ENCODE measurements around the gene SCPEP1. TPM values are rescaled to one million over a fixed set of nuclear protein-coding genes. Genes with fewer than 3 reads are reported as not detected.
"Not testable (repeated sequence)": the region's sequence is repeated elsewhere in the genome, so short reads cannot be mapped to it uniquely, and the experiment has no call there.

The SCPEP1 gene
- total RNA-seq, 3 donors from 2014 or later (not counting 1 experiment from before 2014, with no cell fraction given): 28.7 to 37.2 (median 35.3) TPM

- H3K27me3 Mint-ChIP-seq (ENCODE audit: low read depth in 2 of 2): no peaks in the 10 kb centered on the region
- peak overlapping the region; percentile 46 to 50 for H3K27ac Mint-ChIP-seq
- no peaks in the 10 kb centered on the region for H3K9me3 ChIP-seq (ENCODE audit: control insufficient read depth, insufficient read depth, low read length)
- H3K27ac ChIP-seq (ENCODE audit: low read length): no peak overlapping the region
- H3K4me1 ChIP-seq (ENCODE audit: control insufficient read depth, insufficient read depth, low read length): no peaks in the 10 kb centered on the region
- TF ChIP-seq CTCF (IDR thresholded peaks at IDR 0.05): no peak
- H3K9me3 Mint-ChIP-seq: no peaks in the 10 kb centered on the region
- DNase-seq: peak in 1 of 2 donors; percentile 22
- H3K4me3 Mint-ChIP-seq: peak overlapping the region; percentile 14
- intact Hi-C loops (cut with micrococcal nuclease): no loop called here
- peaks cover 18% of the 10 kb centered on the region for H3K36me3 Mint-ChIP-seq
- WGBS (ENCODE audit: insufficient coverage): 71% methylated on average over 1 of the region's 4 CpGs
- no peaks in the 10 kb centered on the region for H3K27me3 ChIP-seq (ENCODE audit: control insufficient read depth, insufficient read depth, low read length)
- peak; percentile 73 to 96 (median 90) for ATAC-seq
- peaks cover 27% of the 10 kb centered on the region for H3K36me3 ChIP-seq (ENCODE audit: control insufficient read depth, insufficient read depth, low read length)
- peaks cover 13% of the 10 kb centered on the region in 2 donors for H3K4me1 Mint-ChIP-seq
- H3K4me3 ChIP-seq (ENCODE audit: low read length): no peak overlapping the region
Measured at GRCh38 chr17:56934280-56934679, 43.7 kb upstream of the SCPEP1 start.

DNA sequence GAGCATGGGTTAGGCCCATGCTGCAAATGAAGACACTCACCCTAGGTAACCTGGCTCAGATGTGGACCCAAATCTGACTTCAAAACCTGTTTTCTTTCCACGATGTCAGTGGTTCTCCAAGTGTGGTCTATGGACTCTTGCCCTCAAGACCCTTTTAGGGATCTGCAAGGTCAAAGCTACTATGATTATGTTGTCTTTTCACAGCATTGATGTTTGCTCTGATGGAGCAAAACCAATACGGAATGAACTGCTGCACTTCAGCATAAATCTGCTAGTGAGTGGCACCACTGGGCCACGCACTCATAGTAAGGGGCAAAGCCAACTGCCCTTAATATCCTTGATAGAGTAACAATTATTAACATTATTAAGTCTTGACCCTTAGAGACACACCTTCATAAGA lies 42.5 kb upstream of the SCPEP1 start:
- Mint-ChIP-seq H3K27ac (no peak overlapping the region), H3K9me3 (no peaks in the 10 kb centered on the region), H3K36me3 (peaks cover 18% of the 10 kb centered on the region), H3K4me3 (no peak overlapping the region), H3K27me3 (ENCODE audit: low read depth in 2 of 2) (no peaks in the 10 kb centered on the region), H3K4me1 (peaks cover 13% of the 10 kb centered on the region in 2 donors)
- intact Hi-C loops (cut with micrococcal nuclease): no loop called here
- Histone ChIP-seq H3K27me3 (ENCODE audit: control insufficient read depth, insufficient read depth, low read length) (no peaks in the 10 kb centered on the region), H3K36me3 (ENCODE audit: control insufficient read depth, insufficient read depth, low read length) (peaks cover 28% of the 10 kb centered on the region), H3K9me3 (ENCODE audit: control insufficient read depth, insufficient read depth, low read length) (no peaks in the 10 kb centered on the region), H3K4me1 (ENCODE audit: control insufficient read depth, insufficient read depth, low read length) (no peaks in the 10 kb centered on the region), H3K27ac (ENCODE audit: low read length) (no peak overlapping the region), H3K4me3 (ENCODE audit: low read length) (no peak overlapping the region)
- DNase-seq (no peak), ATAC-seq (no peak)
- 96% methylated on average over 3 of the region's 3 CpGs for WGBS (ENCODE audit: insufficient coverage)
- no peak for TF ChIP-seq CTCF (IDR thresholded peaks at IDR 0.05)

- Histone ChIP-seq H3K27me3 (ENCODE audit: control insufficient read depth, insufficient read depth, low read length) (no peaks in the 10 kb centered on the region), H3K27ac (ENCODE audit: low read length) (no peak overlapping the region), H3K4me1 (ENCODE audit: control insufficient read depth, insufficient read depth, low read length) (no peaks in the 10 kb centered on the region), H3K36me3 (ENCODE audit: control insufficient read depth, insufficient read depth, low read length) (peaks cover 33% of the 10 kb centered on the region), H3K9me3 (ENCODE audit: control insufficient read depth, insufficient read depth, low read length) (no peaks in the 10 kb centered on the region), H3K4me3 (ENCODE audit: low read length) (no peak overlapping the region)
- H3K27ac Mint-ChIP-seq: no peak overlapping the region
- ATAC-seq: no peak
- intact Hi-C loops (cut with micrococcal nuclease): no loop called here
- TF ChIP-seq CTCF (IDR thresholded peaks at IDR 0.05): no peak
- H3K9me3 Mint-ChIP-seq: no peaks in the 10 kb centered on the region
- H3K4me3 Mint-ChIP-seq: no peak overlapping the region
- no peaks in the 10 kb centered on the region for H3K27me3 Mint-ChIP-seq (ENCODE audit: low read depth in 2 of 2)
- H3K36me3 Mint-ChIP-seq: peaks cover 18% of the 10 kb centered on the region
- no peak for DNase-seq
- peaks cover 13% of the 10 kb centered on the region in 2 donors for H3K4me1 Mint-ChIP-seq
- WGBS (ENCODE audit: insufficient coverage): 89% methylated on average over 6 of the region's 6 CpGs
Measured at GRCh38 chr17:56936697-56937322, 41.1 kb upstream of the SCPEP1 start.

DNA sequence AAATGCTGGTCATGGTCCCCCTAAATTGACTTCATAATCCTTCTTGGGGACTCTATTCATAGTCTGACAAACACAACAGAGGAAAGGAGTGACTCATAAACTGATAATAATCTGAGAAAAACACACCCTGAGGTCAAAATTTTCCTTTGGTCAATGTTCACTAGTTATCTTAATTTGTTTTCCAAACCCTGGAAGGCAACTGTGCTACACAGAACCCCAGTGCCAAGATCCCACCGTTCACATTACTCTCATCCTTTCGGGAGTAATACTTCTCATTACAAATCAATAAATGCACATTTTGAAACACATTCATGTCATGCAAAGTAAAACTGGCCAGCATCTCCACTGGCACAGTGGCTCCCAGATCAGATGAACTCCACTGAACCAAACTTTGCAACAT lies 40.2 kb upstream of the SCPEP1 start:
- H3K27ac ChIP-seq (ENCODE audit: low read length): no peak overlapping the region
- Mint-ChIP-seq H3K27ac (no peak overlapping the region), H3K4me3 (no peak overlapping the region), H3K9me3 (no peaks in the 10 kb centered on the region), H3K36me3 (peaks cover 18% of the 10 kb centered on the region), H3K4me1 (peaks cover 13% of the 10 kb centered on the region in 2 donors), H3K27me3 (ENCODE audit: low read depth in 2 of 2) (no peaks in the 10 kb centered on the region)
- H3K4me1 ChIP-seq (ENCODE audit: control insufficient read depth, insufficient read depth, low read length): no peaks in the 10 kb centered on the region
- H3K36me3 ChIP-seq (ENCODE audit: control insufficient read depth, insufficient read depth, low read length): peaks cover 35% of the 10 kb centered on the region
- ATAC-seq (no peak), DNase-seq (no peak)
- H3K27me3 ChIP-seq (ENCODE audit: control insufficient read depth, insufficient read depth, low read length): no peaks in the 10 kb centered on the region
- 97% methylated on average over 2 of the region's 2 CpGs for WGBS (ENCODE audit: insufficient coverage)
- no peak overlapping the region for H3K4me3 ChIP-seq (ENCODE audit: low read length)
- intact Hi-C loops (cut with micrococcal nuclease): no loop called here
- no peak for TF ChIP-seq CTCF (IDR thresholded peaks at IDR 0.05)
- no peaks in the 10 kb centered on the region for H3K9me3 ChIP-seq (ENCODE audit: control insufficient read depth, insufficient read depth, low read length)

DNA sequence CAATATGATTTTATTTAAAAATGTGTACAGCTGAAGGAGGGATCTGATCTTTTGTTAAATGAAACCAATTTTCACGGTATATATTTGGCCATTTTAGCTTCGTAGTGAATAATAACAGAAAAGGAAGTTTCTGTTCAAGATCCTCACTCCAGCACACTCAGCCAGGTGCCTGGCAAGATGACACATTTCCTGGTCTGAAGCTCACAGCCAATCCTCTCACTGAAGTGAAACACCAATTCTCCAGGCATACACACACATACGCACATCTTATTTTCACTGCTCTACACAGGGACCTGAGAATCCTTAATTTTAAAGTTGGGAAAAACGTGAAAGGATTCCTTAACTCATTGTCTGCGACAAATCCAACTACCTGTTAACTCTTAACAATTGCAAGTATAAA lies 39.7 kb upstream of the SCPEP1 start:
- DNase-seq; H3K27me3 ChIP-seq (ENCODE audit: control insufficient read depth, insufficient read depth, low read length); ATAC-seq; H3K9me3 ChIP-seq (ENCODE audit: control insufficient read depth, insufficient read depth, low read length); H3K27me3 Mint-ChIP-seq (ENCODE audit: low read depth in 2 of 2); H3K27ac ChIP-seq (ENCODE audit: low read length); H3K27ac Mint-ChIP-seq; intact Hi-C loops (cut with micrococcal nuclease); H3K9me3 Mint-ChIP-seq; H3K4me3 Mint-ChIP-seq; H3K4me1 ChIP-seq (ENCODE audit: control insufficient read depth, insufficient read depth, low read length); H3K4me3 ChIP-seq (ENCODE audit: low read length): not testable (repeated sequence)
- H3K4me1 Mint-ChIP-seq: peaks cover 13% of the 10 kb centered on the region in 2 donors
- H3K36me3 Mint-ChIP-seq: peaks cover 21% of the 10 kb centered on the region
- peaks cover 37% of the 10 kb centered on the region for H3K36me3 ChIP-seq (ENCODE audit: control insufficient read depth, insufficient read depth, low read length)
- WGBS (ENCODE audit: insufficient coverage): 90% methylated on average over 4 of the region's 5 CpGs
